ENCODE results near the gene LRP5.

DNA sequence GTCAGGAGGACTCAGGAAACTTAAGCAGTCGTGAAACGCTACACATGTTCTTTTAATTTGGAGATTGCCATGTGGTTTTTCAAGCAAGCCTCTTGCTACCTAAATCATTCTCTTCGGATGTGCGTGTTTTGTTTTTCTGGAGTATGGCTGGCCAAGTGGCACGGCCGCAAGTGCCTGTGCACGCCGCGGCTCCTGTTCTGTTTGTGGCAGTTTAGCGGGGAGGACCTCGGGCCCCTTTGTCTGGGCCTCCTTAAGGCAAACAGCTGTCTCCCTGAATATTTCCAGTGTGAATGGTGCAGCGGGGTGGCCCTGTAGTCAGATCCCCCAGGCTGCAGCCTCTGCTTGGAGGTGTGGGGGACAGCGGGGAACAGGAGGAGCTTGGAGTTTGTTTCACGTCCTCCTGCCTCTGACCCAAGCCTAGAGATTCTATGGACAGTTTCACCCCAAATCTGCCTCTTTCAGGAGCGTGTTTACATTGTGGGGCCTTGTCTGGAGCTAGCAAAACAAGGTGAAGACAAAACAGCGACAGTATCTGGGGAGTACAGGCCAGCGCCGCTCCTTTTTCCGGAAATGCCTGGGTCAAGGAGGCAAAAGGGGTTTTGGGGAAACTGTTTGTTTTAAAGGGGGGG is 1.3 kb downstream of the LRP5 start:
- TF ChIP-seq, protein P1, sequence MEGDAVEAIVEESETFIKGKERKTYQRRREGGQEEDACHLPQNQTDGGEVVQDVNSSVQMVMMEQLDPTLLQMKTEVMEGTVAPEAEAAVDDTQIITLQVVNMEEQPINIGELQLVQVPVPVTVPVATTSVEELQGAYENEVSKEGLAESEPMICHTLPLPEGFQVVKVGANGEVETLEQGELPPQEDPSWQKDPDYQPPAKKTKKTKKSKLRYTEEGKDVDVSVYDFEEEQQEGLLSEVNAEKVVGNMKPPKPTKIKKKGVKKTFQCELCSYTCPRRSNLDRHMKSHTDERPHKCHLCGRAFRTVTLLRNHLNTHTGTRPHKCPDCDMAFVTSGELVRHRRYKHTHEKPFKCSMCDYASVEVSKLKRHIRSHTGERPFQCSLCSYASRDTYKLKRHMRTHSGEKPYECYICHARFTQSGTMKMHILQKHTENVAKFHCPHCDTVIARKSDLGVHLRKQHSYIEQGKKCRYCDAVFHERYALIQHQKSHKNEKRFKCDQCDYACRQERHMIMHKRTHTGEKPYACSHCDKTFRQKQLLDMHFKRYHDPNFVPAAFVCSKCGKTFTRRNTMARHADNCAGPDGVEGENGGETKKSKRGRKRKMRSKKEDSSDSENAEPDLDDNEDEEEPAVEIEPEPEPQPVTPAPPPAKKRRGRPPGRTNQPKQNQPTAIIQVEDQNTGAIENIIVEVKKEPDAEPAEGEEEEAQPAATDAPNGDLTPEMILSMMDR (IDR thresholded peaks at IDR 0.05 in 2 of 3, conservative IDR thresholded peaks at IDR 0.05 in 1 of 3; ENCODE audit: insufficient read depth in 2 of 3, low read depth in 1 of 3, low read length in 3 of 3), result no peak
- TF ChIP-seq POLR2AphosphoS5 (IDR thresholded peaks at IDR 0.05; ENCODE audit: control insufficient read depth, insufficient read depth, low read depth, low read length) (no peak), SMC3 (conservative IDR thresholded peaks at IDR 0.05; ENCODE audit: insufficient read depth, low read depth, low read length) (no peak), GABPA (tag; conservative IDR thresholded peaks at IDR 0.05; ENCODE audit: low read depth) (no peak), ZNF274 (IDR thresholded peaks at IDR 0.05; ENCODE audit: borderline replicate concordance, low read depth, low read length) (no peak), PYGO2 (tag; IDR thresholded peaks at IDR 0.05) (no peak), ZNF717 (CRISPR knock-in tag; IDR thresholded peaks at IDR 0.05) (no peak), EP300 (IDR thresholded peaks at IDR 0.05; ENCODE audit: low read length) (peak; percentile 42; the same call in 1 of the 2 replicates), ZNF589 (CRISPR knock-in tag; IDR thresholded peaks at IDR 0.05; ENCODE audit: low read depth) (no peak), ESRRA (IDR thresholded peaks at IDR 0.05; ENCODE audit: borderline replicate concordance, low read depth) (no peak), DNMT1 (IDR thresholded peaks at IDR 0.05) (no peak), NONO (IDR thresholded peaks at IDR 0.05; ENCODE audit: low read depth in 2 of 2, low read length in 1 of 2) (no peak), POLR2A (conservative IDR thresholded peaks at IDR 0.05) (no peak)
- TF ChIP-seq, protein P2, sequence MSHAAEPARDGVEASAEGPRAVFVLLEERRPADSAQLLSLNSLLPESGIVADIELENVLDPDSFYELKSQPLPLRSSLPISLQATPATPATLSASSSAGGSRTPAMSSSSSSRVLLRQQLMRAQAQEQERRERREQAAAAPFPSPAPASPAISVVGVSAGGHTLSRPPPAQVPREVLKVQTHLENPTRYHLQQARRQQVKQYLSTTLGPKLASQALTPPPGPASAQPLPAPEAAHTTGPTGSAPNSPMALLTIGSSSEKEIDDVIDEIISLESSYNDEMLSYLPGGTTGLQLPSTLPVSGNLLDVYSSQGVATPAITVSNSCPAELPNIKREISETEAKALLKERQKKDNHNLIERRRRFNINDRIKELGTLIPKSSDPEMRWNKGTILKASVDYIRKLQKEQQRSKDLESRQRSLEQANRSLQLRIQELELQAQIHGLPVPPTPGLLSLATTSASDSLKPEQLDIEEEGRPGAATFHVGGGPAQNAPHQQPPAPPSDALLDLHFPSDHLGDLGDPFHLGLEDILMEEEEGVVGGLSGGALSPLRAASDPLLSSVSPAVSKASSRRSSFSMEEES (CRISPR knock-in tag; IDR thresholded peaks at IDR 0.05), result no peak

All from K562 (cell line).